Erythroblast (primary cell): ENCODE results near the gene SLC24A3.
A peak's percentile ranks its signal among the peaks of the same experiment; 100 is the strongest.
"Not testable (repeated sequence)": the region's sequence is repeated elsewhere in the genome, so short reads cannot be mapped to it uniquely, and the experiment has no call there.

Experiments used
- DNase-seq, 2 experiments: peaks; one replicate each; lab custom pipeline; 2025; lab: John Stamatoyannopoulos, UW
- GATA1 ChIP-seq: IDR thresholded peaks from 2 replicates; pipeline ENCODE4 v1.6.1; 2011; ENCODE audit warnings: low read depth, mild to moderate bottlenecking, control low read depth, low read length, moderate library complexity
- POLR2A ChIP-seq: IDR thresholded peaks from 2 replicates; pipeline ENCODE4 v1.6.1; 2011; ENCODE audit warnings: mild to moderate bottlenecking, low read length

Gene SLC24A3

GRCh38 chr20:19609642-19610223 lies 397.3 kb downstream of the SLC24A3 start:
- TF ChIP-seq GATA1 (no peak), POLR2A (no peak)
- no peak for DNase-seq

GRCh38 chr20:19615629-19616028 lies 403.2 kb downstream of the SLC24A3 start:
- DNase-seq, result no peak
- TF ChIP-seq POLR2A, result no peak
- no peak for TF ChIP-seq GATA1

GRCh38 chr20:19616081-19616480 lies 403.6 kb downstream of the SLC24A3 start:
- TF ChIP-seq POLR2A (no peak), GATA1 (no peak)
- DNase-seq, result no peak

- no peak for TF ChIP-seq POLR2A
- no peak for TF ChIP-seq GATA1
- no peak for DNase-seq
Observed at GRCh38 chr20:19616620-19617019, 404.2 kb downstream of the SLC24A3 start.

- no peak for DNase-seq
- TF ChIP-seq POLR2A, result no peak
- no peak for TF ChIP-seq GATA1
Observed at GRCh38 chr20:19617256-19617655, 404.8 kb downstream of the SLC24A3 start.

GRCh38 chr20:19618711-19619110 lies 406.3 kb downstream of the SLC24A3 start:
- DNase-seq, result no peak
- TF ChIP-seq GATA1 (no peak), POLR2A (no peak)

GRCh38 chr20:19619904-19620430 lies 407.5 kb downstream of the SLC24A3 start:
- DNase-seq, result no peak
- TF ChIP-seq GATA1 (no peak), POLR2A (no peak)

GRCh38 chr20:19620446-19620845 lies 408.0 kb downstream of the SLC24A3 start:
- no peak for DNase-seq
- TF ChIP-seq GATA1, result no peak
- no peak for TF ChIP-seq POLR2A

- DNase-seq, result no peak
- no peak for TF ChIP-seq POLR2A
- no peak for TF ChIP-seq GATA1
Observed at GRCh38 chr20:19621072-19621471, 408.6 kb downstream of the SLC24A3 start.

- TF ChIP-seq GATA1, result no peak
- no peak for TF ChIP-seq POLR2A
- no peak for DNase-seq
Observed at GRCh38 chr20:19624221-19624965, 412.0 kb downstream of the SLC24A3 start.

GRCh38 chr20:19625426-19625825 lies 413.0 kb downstream of the SLC24A3 start:
- no peak for DNase-seq
- TF ChIP-seq POLR2A (no peak), GATA1 (no peak)

- peak; percentile 13 to 24 for DNase-seq
- TF ChIP-seq GATA1, result no peak
- TF ChIP-seq POLR2A, result no peak
Observed at GRCh38 chr20:19626896-19627295, 414.5 kb downstream of the SLC24A3 start.

- DNase-seq, result peak; percentile 65 to 85
- no peak for TF ChIP-seq GATA1
- no peak for TF ChIP-seq POLR2A
Observed at GRCh38 chr20:19628570-19629134, 416.2 kb downstream of the SLC24A3 start.

GRCh38 chr20:19631410-19631809 lies 419.0 kb downstream of the SLC24A3 start:
- peak; percentile 5 to 13 for DNase-seq
- no peak for TF ChIP-seq POLR2A
- TF ChIP-seq GATA1, result no peak

GRCh38 chr20:19633985-19634384 lies 421.5 kb downstream of the SLC24A3 start:
- DNase-seq, result no peak
- TF ChIP-seq GATA1 (no peak), POLR2A (no peak)

GRCh38 chr20:19639471-19640045 lies 427.1 kb downstream of the SLC24A3 start:
- not testable (repeated sequence) for DNase-seq
